HG03354 (cell line): ENCODE data around the gene NFASC.

Experiments
- ATAC-seq: cut with Tn5 transposase; IDR thresholded peaks from one replicate; pipeline ENCODE4 v1.9.1; 2021; ENCODE audit warnings: mild to moderate bottlenecking; ENCODE audit not compliant: unreplicated experiment, poor library complexity, severe bottlenecking

Gene NFASC

GRCh38 chr1:205049479-205049878, 178.8 kb downstream of the NFASC start:
- ATAC-seq: no peak

DNA sequence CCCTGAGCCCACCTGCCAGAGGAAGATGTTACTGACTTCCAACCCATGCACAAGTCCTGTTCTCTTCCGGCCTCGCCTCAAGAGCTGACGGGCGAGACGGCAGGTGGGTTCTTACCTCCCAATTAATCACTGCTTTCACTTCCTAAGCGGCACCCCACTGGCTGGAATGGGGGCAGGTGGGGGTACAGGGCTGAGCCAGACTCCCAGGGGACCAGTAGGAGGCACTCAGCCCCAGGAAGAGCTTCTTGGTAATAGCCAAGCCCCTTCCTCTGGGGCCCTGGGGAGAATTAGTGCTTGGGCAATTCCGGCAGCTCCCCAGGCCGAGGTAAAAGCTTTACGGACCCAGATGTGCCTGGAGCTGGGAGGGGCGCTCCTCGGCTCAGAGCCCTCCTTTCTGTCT, 182.0 kb downstream of the NFASC start:
- ATAC-seq: no peak

GRCh38 chr1:205053296-205053695, 182.6 kb downstream of the NFASC start:
- ATAC-seq: no peak

DNA sequence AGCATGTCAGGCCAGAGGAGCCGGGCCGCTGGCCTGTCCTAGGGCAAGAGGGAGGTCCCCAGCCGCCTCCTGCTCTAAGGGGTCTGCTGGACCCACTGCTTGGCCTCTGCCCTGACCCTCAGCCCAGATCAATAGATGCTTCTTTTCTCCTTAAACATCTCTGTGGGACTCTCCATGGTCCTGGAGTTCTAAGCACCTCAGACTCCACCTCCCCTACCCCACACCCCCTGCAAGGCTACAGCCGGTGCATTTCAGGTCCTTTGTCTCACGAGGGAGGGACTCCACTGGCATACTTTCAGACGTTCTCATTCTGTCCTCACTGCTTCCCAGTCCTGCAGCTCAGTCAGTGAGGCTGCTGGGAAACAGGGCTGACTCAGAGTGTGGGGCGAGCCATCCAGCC, 183.4 kb downstream of the NFASC start:
- ATAC-seq: no peak

DNA sequence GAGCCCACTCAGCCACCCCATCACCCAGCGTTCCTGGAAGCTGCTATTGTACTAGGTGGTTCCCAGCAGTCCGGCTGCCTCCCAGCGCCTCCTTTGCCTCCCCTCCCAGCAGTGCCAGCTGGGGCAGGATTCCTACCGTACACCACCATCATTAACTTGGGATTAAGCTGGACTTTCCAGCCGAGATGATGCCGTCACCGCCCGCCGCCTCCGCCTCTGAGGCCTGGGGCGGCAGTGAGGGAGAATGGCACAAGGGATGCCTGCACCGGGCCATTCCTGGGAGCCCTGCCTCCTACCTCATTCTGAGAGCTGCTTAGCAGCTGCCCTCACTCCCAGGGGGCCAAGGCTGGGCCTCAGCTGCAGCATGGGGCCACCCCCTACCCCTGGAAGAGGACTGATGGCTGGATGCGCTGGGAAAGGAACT, 185.5 kb downstream of the NFASC start:
- no peak for ATAC-seq

- no peak for ATAC-seq
These were observed 186.4 kb downstream of the NFASC start for GRCh38 chr1:205056956-205057568.

DNA sequence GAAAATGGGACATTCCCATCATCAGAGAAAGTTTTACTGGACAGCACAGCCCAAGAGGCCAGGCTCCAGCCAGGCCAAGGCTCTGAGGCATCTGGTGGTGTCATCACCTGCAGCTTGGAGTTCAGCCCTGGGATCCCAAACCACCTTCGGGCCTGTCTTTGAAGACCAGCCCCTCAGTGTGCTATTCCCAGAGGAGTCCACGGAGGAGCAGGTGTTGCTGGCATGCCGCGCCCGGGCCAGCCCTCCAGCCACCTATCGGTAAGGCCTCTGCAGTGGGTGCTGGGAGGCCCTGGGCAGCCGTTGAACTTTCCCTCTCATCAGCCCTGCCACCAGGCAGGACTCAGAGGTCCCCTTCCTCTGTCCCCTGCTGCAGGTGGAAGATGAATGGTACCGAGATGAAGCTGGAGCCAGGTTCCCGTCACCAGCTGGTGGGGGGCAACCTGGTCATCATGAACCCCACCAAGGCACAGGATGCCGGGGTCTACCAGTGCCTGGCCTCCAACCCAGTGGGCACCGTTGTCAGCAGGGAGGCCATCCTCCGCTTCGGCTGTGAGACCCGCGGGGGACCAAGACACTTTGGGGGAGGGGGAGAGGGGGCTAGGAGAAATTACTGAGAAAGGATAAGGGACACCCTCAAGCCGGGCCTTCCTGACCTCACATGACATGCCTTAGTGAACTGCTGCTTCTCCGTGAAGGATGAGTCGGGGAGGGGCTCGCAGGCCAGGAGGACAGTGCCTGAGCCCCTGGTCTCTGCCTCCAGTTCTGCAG, 187.3 kb downstream of the NFASC start:
- no peak for ATAC-seq

GRCh38 chr1:205058853-205059252, 188.2 kb downstream of the NFASC start:
- ATAC-seq: no peak

GRCh38 chr1:205059660-205060059, 189.0 kb downstream of the NFASC start:
- no peak for ATAC-seq

DNA sequence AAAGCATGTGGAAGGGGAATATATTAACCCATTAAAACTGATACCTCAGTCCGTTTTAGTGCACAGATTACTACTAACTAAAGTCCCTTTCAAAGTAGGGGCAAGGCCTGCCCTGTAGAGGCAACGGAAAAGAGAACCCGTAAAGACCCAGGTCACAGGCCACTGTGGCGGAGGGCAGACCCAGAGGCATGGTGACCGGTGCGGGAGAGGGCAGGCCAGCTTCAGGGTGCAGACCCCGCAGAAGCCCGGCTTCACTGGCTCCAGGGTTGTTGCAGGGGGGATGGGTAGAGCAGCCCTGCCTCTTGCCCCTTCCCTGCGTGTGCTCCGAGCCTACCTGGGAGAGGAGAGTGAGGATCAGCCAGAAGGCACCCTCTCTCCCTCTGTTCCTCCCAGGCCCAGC, 190.1 kb downstream of the NFASC start:
- ATAC-seq: no peak

- ATAC-seq: no peak
These were observed 190.6 kb downstream of the NFASC start for GRCh38 chr1:205061227-205061626.

DNA sequence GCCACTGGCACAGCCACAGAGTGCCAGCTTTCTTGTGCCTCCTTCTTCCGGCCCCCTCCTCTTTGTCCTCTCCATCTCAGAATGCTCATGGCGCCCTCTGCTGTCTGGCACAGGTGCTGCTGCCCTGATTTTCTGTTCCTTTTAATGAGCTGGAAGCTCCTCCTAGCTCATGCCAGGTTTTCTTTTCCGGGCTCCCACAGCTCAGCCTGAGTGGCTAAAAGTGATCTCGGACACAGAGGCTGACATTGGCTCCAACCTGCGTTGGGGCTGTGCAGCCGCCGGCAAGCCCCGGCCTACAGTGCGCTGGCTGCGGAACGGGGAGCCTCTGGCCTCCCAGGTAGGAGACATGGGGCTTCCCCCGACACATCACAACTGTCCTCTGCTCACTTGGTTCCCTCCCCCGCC, 191.0 kb downstream of the NFASC start:
- ATAC-seq: no peak

GRCh38 chr1:205062319-205062718, 191.7 kb downstream of the NFASC start:
- ATAC-seq: no peak

GRCh38 chr1:205062895-205063294, 192.2 kb downstream of the NFASC start:
- no peak for ATAC-seq

DNA sequence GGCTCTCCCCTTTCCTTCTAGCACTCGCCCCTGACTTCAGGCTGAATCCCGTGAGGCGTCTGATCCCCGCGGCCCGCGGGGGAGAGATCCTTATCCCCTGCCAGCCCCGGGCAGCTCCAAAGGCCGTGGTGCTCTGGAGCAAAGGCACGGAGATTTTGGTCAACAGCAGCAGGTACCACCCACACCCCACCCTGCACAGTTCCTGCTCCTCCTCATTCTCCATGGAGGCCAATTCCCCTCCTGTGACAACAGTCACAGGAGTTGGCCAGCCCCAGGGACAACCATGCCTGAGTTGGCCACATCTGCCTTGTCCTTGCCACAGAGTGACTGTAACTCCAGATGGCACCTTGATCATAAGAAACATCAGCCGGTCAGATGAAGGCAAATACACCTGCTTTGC, 193.6 kb downstream of the NFASC start:
- no peak for ATAC-seq

DNA sequence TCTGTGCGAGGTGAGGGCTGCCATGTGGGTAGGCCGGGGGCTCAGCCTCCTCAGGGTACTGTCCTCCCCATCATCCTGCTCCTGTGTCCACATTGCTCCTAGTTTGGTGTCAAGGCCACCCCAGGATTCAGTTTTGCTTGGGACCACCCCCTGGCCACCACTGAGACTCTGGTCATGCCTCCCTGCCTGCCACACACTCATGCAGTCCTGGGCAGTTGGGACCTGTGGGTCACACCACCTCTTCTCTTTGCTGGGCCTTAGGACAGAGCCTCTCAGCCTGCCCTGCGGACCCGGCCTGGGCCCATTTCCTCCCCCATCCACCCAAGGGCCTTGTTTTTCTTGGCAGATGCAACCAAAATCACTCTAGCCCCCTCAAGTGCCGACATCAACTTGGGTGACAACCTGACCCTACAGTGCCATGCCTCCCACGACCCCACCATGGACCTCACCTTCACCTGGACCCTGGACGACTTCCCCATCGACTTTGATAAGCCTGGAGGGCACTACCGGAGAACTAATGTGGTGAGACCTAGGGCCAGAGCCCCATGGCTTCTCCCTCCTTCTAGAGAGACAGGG, 194.2 kb downstream of the NFASC start:
- no peak for ATAC-seq

DNA sequence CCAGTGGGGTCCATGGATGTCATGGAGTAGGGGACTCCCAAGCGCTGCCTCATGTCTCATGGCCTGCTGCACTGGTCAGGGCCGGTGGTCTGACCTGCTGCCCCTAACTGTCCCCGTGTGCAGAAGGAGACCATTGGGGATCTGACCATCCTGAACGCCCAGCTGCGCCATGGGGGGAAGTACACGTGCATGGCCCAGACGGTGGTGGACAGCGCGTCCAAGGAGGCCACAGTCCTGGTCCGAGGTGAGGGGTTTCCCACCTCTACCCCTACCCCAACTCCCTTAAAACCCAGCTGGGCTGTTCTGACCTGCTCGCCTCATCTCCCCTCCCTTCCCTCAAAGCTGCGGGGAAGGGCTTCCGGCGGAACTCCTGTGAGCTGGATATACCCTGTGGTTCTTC, 195.0 kb downstream of the NFASC start:
- no peak for ATAC-seq

- ATAC-seq: no peak
These were observed 195.6 kb downstream of the NFASC start for GRCh38 chr1:205066141-205066818.

DNA sequence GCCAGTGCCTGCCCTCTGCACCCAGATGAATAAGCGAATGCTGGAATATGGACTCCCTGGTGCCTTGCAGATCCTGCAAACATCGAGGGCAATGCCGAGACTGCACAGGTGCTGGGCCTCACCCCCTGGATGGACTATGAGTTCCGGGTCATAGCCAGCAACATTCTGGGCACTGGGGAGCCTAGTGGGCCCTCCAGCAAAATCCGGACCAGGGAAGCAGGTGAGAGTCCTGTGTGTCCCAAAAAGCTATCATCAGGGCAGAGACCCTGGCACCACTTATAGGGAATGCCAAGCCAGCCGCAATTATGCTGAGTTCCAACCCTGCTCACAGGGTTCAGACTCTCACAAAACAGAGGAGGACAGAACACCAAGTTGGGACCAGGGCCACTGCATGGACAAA, 196.4 kb downstream of the NFASC start:
- no peak for ATAC-seq

- no peak for ATAC-seq
These were observed 197.3 kb downstream of the NFASC start for GRCh38 chr1:205068001-205068400.
